NOMO-1 treated with dmso at 0.1 percent for 144 hours (cell line): Measurements from ENCODE around the gene SLC25A25.
"Not testable (repeated sequence)": the region's sequence is repeated elsewhere in the genome, so short reads cannot be mapped to it uniquely, and the experiment has no call there.

ENCODE experiments used
- DNase-seq: peaks from one replicate; lab custom pipeline; 2025; ENCODE audit not compliant: unreplicated experiment; lab: John Stamatoyannopoulos, UW

Gene SLC25A25

DNA sequence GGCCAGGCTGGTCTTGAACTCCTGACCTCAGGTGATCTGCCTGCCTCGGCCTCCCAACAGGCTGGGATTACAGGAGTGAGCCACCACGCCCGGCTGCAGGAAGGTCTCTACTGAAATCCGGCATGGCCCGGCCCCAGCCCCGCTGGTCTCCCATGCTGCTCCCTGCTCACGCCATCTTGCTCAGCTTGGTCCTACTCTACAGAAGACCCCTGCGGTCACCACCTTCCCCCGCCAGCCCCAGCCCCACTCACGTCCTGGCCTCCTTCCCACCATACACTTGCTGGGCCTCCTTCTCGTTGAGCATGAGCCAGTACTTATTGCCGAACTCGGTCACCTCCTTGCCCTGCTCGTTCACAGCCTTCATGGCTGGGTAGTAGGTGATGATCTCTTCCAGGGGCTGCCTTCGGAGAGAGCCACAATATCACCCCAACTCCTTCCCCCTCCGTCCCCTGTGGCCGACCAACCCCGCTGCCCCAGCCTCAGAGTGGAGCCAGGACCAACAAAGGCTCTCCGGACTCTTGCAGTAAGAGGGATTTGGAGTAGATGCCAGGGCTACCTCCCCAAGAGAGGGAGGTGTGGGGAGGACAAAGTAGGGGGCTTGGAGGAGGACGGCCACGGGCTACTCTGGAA is 55.5 kb downstream of the SLC25A25 start:
- no peak for DNase-seq

DNA sequence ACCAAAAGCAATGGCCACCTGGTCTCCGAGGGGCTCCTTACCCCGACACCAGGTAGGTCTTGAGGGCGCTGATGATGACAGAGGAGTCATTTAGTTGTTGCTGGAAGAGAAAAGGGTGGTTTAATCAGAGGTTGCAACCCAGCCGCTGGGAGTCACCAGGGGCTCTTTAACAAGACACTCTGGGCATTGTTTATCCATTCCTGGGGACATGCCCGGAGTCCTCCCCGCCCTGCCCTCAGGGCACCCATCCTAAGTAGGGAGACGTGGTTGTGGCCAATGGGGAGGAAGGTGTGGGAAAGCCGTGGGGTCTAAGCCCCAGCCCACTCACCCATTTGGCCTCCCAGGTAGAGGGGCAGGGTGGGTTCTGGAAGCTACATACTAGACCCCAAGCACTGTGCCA is 56.4 kb downstream of the SLC25A25 start:
- DNase-seq, result no peak

DNA sequence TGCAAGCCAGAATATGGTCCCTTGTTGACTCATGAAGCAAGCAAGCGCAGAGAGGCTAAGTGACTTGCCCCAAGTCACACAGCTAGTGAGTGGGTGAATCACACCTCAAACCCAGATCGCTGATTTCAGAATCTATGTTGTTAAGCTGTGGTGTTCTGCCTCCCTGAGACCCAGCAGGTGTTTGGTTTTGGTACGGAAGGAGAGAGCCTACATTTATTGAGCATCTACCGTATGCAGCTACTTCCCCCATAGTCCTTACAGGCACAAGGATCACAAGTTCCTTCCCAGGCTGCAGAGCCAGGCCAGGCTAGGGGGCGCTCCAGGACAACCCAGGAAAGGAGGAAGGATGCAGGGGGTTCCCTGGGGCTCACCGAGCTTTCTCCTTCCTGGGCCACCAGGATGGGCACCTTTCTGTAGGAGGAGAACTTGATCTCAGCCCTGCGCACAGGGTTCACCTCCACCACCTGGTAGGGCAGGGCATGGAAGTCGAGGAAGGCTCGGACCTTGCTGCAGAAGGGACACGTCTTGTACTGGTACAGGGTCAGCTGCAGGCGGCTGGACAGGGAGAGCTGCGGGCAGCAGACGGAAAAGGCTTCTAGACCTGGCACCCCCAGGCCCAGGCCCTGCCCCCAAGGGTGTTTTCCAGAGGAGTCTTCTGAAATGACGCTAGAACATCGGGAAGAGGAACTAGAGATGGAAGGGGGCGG is 57.0 kb downstream of the SLC25A25 start:
- peak; percentile 9 for DNase-seq

DNA sequence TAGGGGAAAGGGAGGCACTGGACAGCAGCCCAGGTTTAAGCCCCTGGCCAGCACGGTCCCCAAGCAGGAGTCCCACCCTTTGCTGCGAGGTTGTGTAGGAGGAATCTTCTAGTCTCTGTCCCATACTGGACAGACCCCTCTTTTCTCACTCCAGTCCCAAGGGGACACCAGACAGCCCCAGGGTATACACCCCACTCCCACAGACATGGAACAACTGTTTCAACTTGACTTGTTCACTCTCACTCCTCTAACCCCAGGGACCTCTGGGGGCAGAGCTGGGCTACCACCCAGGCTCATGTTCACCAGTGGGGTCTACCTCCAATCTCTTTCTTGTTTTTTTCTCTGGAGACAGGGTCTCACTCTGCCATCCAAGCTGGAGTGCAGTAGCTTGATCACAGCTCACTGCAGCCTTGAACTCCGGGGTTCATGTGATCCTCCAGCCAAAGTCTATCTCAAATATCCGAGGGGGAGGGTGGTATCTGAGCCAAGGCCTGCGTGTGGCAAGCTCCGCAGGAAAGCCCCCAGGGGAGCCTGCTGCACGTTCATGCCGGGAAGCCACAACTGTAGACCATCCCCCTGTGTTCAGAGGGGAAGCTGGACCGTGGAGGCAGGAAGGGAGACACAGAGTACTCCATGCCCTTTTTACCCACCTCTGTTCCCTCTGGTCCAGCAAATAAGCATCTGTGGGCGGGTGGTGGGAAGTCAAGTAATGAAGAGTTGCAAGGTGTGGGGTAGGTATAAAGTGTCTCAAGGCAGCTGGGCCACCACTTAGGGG is 57.7 kb downstream of the SLC25A25 start:
- no peak for DNase-seq

DNA sequence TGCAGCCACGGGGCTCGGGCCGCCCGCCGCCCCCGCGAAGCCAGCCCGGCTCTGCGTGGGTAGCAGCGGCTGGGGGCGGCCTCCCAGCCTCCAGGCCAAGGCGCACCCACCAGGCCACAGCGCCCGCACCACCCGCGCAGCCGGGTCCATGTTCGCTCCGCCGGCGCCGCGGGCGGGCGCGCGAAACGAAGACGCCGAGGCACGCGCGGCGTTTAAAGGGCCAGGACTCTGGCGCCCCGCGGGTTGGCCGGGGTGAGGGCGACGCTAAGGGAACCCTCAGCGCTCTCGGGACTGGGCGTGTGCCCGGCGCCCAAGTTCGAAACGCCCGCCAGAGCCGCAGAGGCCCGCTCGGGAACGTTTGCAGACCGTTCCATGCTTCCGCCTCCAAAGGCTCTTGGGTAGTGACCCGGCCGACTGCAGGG is 59.5 kb downstream of the SLC25A25 start, which contains the start of gene PTGES2:
Gene PTGES2 (minus strand): TSS at position 162 of the 422 bp plus-strand sequence. CDS start 12 bp downstream, at position 150.
- peak; percentile 78 for DNase-seq

DNA sequence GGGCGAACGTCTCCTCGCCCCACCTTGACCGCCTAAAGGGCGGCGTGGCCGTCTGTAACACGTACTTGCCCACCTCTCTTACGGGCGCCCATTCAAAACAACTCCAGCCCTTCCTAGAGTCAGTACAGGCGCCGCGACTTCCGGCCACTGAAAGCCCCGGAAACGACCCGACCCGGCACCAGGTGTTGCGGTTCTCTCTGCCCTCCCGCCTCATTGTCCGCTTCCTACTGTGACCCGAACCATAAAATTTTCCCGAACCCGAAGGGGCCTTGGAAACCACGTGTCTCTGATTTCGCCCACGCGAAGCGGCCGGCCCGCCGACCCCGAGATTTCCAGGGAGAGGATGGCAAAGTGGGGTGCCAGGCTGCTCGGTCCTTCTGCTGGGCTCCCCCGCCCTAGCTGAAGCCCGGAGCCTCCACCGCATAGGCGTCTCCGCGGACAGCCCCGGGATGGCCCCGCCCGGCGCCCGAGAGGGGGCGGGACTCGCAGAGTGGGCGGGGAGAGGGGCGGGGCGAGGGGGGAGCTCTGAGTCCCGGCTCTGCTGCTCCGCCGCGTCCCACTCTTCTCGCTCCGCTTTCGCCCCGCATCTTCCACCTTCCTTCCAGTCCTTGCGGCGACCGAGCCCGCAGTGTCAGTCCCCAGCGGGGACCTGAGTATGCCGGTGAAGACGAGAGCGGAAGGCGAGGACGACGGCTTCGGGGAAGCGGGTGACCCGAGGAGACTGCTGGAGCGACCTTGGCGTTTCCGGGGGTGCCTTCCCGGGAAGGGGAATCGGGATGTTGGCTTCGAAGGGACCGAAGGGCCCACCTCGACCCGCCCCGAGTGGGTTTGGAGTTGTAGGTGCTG is 60.2 kb downstream of the SLC25A25 start:
- peak; percentile 79 for DNase-seq

DNA sequence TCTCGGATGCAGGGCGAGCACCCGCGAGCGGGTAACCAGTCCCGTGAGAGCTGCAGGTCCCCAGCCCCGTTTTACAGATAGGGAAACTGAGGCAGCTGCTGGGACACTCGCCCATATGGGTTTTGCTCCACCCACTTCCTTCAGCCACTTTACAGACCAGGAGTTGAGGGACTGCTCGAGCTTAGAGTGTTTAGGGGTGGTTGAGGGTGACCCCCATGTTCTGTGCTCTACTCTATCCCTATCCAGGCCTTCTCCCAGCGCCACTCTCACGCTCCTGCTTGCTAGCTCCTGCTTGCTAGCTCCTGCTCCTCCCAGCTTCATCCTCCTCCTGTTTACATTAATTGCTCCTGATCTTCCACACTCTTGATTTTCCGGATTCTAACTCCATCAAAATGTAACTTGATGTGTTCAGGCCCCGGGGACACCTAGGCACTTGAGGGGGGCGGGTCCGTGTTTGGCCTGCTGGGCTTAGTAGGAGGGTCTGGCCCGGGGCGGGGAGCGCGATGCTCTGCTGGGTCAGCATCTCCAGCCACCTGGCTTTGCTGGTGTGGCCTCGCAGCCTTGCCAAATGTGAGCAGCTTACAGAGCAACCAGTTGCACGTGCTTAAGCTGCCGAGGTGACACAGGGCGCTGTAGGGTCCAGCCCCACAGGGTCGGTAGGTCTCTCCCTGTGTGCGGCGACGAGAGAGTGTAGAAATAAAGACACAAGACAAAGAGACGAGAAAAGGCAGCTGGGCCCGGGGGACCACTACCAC is 61.0 kb downstream of the SLC25A25 start:
- no peak for DNase-seq

DNA sequence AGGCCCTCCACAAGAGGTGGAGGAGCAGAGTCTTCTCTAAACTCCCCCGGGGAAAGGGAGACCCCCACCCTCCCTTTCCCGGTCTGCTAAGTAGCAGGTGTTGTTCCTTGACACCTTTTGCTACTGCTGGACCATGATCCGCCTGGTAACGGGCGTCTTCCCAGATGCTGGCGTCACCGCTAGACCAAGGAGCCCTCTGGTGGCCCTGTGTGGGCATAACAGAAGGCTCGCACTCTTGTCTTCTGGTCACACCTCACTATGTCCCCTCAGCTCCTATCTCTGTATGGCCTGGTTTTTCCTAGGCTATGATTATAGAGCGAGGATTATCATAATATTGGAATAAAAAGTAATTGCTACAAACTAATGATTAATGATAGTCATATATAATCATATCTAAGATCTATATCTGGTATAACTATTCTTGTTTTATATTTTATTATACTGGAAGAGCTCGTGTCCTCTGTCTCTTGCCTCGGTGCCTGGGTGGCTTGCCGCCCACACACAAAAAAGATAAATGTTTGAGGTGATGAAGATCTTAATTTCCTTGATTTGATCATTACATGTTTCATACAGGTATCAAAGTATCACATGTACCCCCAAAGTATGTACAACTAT is 62.1 kb downstream of the SLC25A25 start:
- not testable (repeated sequence) for DNase-seq

DNA sequence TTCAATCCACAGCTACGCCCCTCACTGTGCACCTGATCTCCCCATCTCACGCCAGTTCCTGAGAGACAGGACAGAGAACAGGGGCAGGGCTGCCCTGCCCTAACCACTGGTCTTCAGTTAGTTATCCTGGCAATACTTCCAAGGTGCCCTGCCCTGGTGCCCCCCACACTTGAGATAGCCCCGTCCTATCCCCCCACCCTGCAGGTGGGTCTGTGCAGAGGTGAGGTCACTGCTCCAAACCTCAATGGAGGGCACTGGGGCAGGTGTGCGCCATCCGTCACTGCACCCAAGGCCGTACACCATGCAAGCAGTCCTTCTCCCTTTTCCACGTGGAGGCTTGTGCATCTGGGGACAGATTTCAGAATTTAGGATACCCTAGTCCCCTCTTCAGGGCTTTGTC is 62.6 kb downstream of the SLC25A25 start:
- DNase-seq, result not testable (repeated sequence)

DNA sequence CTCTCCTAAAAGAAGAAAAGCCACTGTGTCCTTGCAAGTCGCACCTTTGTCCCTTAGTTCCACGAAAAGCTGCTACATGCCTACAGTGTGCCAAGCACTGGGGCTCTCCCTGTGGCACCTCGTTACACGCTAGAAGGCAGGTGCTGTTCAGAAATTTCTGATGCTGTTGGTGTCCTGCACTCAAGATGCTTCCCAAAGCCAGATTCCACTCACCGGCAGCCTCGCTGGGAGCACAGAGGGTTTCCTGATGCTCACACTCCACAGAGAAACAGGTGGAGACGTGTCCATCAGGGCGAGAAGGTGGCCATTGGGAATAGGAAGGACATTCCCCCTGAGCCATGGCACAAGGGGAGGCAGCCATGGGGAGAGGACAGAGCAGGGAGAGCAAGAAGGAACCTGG is 63.3 kb downstream of the SLC25A25 start:
- not testable (repeated sequence) for DNase-seq

DNA sequence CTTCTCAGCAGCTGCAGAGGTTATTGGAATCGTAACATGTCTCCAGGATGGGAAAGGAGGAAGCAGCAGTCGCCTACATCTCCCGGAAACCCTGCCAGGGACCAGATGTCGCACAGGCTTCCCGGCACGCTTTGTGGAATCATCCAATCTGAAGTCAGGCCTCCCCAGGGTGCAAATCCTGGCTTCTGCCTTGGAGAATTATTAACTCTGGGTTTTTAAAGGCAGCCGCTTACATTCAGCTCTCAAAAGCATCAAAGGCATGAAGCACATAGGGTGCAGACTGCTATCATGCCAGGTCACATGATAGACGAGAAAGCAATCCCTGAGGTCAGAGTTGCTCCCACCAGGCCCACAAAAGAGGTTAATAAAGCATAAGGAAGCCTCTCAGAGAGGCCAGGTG is 64.1 kb downstream of the SLC25A25 start:
- not testable (repeated sequence) for DNase-seq

DNA sequence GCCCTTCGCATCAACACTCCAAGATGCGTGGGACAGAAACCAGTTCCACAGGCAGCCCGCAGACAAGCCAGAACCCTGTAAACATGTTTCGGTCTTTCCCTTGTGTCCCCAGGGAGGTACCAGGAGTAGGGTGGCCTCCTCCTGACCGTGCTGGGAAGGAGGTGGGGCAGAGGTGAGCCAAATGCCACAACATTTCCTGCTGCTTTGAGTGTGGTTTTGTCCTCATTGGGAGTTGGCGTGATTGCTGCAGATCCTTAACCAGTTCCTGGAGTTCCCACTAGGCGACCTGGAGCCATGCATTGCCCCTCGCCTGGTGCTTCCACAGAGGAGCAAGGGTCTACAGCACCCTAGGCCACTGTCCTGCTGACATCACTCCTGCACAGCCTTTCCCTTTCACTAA is 67.5 kb downstream of the SLC25A25 start:
- not testable (repeated sequence) for DNase-seq

DNA sequence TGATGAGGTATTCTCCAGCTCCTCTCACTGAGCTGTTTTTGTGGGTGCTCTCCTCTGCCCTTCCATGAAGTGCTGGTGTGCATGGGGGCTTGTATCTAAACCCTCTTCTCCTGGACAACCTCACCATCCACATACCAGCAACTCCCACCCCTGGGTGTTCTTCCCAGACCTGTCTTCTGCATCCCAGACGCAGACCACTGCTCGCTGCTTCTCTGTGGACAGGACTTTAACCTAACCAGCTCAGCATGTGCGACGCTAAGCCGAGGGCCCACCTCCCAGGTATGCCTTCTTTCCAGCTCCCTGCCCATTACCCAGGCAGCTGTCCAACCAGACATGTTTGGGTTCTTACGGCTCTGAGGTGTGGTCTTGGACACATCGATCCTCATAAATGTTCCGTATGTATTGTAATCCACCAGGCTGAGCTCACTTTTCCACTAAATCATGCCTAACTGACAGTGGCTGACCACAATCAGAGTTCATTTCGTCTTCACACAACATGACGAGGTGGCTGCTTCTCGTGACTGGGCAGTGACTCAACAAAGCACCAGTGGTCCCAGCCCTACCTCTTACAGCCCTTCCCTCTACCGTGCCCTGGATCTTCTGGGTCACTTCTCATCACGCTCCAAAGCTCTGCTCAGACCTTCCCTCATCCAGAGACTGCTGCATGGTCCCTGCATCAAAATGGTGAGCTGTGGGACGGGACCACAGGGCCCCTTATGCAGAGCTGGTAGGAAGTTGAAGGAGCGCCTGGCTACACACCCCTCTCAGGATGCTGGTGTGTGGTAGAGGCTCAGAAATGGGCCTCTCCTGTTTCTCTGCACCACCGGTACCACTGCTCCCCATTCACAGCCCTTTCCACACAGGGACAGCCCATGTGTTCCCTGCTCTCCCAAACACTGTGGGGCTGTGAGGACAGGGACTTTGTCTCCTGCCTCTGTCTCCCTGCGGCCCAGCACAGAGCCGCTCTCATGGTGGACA is 69.1 kb downstream of the SLC25A25 start:
- DNase-seq, result peak; percentile 12

DNA sequence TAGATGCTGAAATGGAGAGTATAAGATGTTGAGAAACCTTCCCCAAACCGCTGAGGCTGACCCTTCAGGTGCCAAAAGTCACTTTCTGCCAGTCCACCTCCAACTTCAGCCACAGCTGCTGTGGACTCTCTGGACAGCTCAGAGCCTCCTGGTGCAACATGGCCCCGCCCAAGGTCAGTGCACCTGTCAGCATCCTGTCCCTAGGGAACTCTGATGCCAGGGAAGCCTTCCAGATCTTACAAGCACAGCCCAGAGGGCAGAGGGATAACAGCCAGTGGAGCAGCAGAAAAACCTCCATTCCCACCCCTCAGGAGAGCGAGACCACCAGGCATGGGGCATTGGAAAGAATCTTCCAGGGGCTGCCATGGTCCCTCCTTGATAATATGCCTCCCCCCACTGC is 70.0 kb downstream of the SLC25A25 start:
- no peak for DNase-seq

DNA sequence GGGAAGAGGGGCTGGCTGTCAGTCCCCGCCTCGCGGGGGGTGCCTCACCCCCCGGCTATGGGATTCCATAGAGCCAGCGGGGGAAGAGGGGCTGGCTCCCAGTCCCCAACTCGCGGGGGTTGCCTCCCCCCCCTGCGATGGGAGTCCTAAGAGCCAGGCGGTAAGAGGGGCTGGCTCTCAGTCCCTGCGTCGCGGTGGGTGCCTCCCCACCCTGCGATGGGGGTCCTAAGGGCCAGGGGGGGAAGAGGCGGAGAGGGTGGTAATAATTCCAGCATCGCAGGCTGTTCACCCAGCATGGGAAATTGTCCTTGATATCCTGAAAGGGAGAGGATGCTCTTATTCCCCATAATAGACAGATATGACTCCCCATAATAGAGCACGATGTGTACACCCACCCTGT is 71.6 kb downstream of the SLC25A25 start:
- DNase-seq, result no peak

DNA sequence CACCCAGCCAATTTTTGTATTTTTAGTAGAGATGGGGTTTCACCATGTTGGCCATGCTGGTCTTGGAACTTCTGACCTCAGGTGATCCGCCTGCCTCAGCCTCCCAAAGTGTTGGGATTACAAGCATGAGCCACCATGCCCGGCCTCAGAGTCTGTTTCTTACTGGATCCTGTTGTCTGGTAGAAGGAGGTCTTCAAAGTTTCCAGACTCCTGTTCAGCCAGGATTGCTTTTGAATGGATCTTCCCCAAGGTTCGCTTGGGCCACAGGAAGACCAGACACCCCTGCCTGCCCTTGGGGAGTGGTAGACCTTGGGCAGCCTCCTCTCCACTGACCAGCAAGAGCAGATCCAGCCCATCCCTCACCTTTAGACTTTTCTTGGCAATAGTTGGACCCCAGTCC is 73.6 kb downstream of the SLC25A25 start:
- DNase-seq, result no peak

DNA sequence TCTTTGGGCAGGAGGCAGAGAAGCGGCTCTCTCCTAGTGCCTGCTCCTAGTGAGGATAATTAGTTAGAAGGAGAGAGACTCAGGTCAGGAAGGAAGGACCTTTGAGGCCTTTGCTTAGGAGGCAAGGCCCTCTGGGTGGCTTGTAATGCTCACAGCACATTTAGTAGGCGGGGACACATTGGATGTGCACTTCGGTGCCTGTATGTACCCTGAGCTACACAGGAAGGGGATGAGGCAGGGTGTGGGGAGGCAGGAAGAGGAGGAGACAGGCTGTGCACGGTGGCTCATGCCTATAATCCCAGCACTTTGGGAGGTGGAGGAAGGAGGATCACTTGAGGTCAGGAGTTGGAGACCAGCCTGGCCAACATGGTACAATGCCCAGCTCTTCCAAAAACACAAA is 74.0 kb downstream of the SLC25A25 start:
- DNase-seq, result no peak

DNA sequence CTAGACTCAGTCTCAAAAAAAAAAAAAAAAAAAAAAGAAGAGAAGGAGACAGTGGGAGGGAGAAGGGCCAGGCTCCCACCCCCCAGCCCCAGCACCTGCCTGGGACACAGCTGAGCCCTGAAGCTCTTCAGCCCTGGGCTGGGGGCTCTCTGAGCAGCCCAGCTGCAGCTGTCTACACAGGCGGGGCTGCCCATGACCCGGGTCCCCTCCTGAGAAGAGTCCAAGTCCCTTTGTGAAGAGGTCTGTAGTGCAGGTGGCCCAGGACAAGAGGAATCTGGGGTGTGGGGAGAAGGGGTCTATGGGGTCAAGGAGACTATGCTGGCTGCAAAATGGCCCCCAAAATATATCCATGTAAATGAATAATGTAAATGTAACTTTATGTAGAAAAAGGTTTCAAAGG is 74.6 kb downstream of the SLC25A25 start:
- no peak for DNase-seq
